WI38 (cell line): ENCODE measurements around the gene VEPH1.

Source experiments
- H3K4me3 ChIP-seq: 2 replicates; pipeline ENCODE4 v1.5.1; 2011; ENCODE audit warnings: low read depth, mild to moderate bottlenecking, control low read depth, low read length
- TF ChIP-seq, protein P1 (sequence below): IDR thresholded peaks from 2 replicates; pipeline ENCODE4 v1.5.1; 2012; ENCODE audit warnings: low read depth, mild to moderate bottlenecking, control low read depth, low read length

The VEPH1 gene

GRCh38 chr3:157502916-157503595 is at the start of gene VEPH1:
Gene VEPH1 (minus strand): TSS chr3:157503416. CDS start chr3:157495349, 8,067 bp downstream.
- H3K4me3 ChIP-seq = no peak within 1 kb of the TSS
- TF ChIP-seq, protein P1, sequence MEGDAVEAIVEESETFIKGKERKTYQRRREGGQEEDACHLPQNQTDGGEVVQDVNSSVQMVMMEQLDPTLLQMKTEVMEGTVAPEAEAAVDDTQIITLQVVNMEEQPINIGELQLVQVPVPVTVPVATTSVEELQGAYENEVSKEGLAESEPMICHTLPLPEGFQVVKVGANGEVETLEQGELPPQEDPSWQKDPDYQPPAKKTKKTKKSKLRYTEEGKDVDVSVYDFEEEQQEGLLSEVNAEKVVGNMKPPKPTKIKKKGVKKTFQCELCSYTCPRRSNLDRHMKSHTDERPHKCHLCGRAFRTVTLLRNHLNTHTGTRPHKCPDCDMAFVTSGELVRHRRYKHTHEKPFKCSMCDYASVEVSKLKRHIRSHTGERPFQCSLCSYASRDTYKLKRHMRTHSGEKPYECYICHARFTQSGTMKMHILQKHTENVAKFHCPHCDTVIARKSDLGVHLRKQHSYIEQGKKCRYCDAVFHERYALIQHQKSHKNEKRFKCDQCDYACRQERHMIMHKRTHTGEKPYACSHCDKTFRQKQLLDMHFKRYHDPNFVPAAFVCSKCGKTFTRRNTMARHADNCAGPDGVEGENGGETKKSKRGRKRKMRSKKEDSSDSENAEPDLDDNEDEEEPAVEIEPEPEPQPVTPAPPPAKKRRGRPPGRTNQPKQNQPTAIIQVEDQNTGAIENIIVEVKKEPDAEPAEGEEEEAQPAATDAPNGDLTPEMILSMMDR = no peak

- TF ChIP-seq, protein P1 = no peak
- H3K4me3 ChIP-seq = no peak overlapping the region
Observed at GRCh38 chr3:157551961-157552360, 48.7 kb upstream of the VEPH1 start.

DNA sequence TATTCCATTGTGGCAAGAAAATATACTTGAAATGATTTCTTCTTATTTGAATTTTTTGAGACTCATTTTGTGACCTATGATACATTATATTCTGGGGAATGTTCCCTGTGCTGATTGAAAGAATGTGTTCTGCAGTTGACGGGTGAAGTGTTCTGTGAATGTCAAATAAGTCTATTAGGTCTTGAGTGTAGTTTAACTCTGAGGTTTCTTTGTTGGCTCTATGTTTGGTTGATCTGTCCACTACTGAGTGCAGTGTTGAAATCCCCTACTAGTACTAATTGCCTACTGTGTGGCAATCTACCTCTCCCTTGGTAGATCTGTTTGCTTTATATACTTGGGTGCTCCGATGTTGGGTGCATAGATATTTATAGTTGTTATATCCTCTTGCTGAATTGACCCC is 46.3 kb upstream of the VEPH1 start:
- TF ChIP-seq, protein P1 = no peak
- H3K4me3 ChIP-seq = no peak overlapping the region

- TF ChIP-seq, protein P1 = no peak
- no peak overlapping the region for H3K4me3 ChIP-seq
Observed at GRCh38 chr3:157544501-157545130, 41.4 kb upstream of the VEPH1 start.

DNA sequence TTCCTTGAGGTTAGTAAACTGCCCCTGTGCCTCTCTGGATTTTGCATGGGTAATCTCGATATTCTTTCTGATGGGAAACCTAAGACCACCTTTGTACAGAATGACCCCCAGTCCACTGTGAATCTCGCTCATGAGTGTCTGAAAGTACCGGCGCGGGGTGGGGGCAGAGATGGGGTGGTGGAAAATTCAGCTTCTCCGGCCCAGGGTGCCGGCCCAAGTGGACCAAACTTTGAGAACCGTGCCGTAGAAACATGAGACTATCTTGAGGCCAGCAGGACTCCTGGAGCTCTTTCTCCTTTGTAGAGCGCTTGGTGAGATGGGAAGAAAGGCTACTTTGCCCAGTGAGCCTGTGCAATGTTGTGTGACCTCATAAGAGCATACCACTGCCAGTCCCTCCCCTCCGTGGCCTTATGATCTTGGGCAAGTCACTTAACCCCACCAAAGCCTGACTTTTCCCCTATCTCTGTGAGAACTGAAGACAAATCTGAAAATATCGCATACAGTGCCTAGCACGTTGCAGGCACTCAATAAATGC is 40.4 kb upstream of the VEPH1 start:
- peak overlapping the region; percentile 57 for H3K4me3 ChIP-seq
- TF ChIP-seq, protein P1 = no peak

GRCh38 chr3:157542711-157543500 is 39.7 kb upstream of the VEPH1 start:
- TF ChIP-seq, protein P1 = 0 out of 2 replicates have a peak, but pooled peaks have one; percentile 20
- H3K4me3 ChIP-seq = peak overlapping the region; percentile 57
